Kidney capillary endothelial cell (primary cell): ENCODE results near the gene MAPRE3.

ENCODE experiments used
- DNase-seq: peaks from one replicate; pipeline ENCODE4 v3.0.0-alpha.2; 2018; ENCODE audit warnings: low spot score

Gene MAPRE3

DNA sequence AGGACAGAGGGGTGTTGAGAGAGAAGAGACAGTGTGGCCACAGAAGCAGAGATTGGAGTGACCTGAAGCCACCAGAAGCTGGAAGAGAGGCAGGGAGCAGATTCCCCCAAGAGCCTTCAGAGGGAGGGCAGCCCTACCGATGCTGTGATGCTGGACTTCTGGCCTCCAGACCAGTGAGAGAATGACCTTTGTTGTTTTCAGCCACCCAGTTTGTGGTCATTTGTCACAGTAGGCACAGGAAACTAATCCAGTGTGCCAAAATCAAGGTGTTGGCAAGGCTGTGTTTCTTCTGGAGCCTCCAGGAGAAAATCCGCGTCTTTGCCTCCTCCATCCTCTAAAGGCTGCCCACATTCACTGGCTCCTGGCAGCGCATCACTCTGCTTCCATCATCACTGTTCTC, 15.4 kb downstream of the MAPRE3 start:
- no peak for DNase-seq

DNA sequence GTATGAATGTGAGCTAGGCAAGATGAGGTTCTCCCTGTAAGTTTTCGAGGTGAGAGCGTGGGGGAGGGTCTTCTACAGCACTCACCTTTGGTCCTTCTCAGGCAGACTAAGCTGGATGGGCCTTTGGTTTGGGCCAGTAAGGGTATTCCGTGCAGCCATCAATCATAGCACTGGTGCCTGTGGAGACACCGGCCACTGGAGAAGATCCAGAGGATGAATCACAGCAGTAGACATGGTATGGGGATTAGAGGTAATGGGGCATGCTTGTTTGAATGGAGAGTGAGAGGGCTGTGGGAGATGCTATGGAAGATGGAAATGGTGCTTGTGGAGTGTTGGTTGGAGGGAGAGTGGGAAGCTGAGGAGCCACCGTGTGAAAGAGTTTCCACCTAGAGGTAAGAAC, 16.1 kb downstream of the MAPRE3 start:
- DNase-seq, result no peak

DNA sequence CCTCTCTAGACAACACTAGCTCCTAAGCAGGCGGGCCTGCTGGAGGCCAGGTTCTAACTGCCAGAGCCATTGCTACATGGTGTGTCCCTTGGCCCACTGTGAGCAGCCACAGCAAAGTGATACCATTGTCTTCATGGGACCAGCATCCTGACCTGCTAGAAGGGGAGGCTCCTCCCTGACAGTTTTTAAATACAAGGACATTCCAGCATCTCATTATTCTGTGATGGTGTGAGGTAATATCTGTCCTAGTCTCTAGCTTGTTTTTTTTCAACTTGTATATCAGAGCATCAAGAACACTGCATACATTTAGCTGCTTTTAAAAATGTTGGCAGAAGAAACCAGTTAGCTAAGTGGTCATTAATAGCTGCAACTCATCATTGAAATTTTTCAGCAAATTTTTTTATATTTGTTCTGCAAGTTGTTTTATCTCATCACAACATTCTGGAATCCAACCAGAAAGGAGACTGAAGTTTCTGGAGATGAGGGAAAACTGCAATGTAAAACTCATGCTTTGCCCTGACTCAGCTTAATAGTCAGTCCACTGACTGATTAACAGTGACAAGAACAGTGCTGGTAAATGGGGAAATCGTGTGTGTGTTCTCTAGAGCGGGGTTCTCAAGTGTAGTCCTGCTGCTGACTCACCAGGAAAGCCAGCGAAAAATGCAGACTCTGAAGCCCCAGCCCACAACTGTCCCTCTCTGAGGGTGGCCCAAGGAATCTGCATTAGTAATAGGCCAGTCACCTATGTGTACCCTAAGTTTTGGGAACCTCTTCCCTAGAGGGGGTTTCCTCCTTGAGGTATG, 17.8 kb downstream of the MAPRE3 start:
- no peak for DNase-seq

DNA sequence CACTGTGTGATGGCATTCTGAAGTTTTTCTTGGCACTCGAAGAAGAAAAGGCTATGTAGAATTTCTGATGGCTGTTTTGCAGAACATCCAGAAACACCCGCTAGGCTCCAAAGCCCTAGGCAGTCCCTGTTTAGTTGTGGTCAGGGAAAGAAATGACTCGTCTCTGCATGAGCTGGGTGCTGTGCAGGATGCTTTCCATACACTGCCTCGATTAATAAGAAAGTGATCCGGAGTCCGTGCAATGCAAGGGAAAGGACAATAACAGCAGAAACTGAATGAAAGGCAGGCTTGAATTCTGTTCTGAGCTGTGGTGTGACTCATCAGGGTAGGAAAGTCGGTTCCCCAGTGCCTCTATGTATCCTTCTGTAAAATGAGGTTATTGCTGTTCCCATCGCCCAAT, 18.7 kb downstream of the MAPRE3 start:
- no peak for DNase-seq

DNA sequence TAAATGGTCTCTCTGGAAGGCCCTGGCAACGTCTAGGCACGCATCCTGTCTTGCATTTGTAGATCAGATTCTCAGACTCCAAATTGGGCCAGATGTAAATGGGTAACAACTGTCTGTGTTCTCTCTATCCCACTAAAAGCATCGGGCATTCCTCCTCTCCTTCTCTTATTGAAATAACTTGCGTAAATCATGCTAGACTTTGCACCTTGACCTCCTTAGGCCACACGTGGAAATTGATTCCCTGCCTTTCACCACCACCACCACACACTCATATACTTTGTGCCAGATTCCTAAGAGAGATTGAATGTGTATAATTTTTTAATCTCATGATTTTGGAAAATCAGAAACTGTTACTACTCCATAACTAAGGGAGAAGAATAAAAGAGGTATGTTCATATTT, 21.3 kb downstream of the MAPRE3 start:
- DNase-seq, result no peak

DNA sequence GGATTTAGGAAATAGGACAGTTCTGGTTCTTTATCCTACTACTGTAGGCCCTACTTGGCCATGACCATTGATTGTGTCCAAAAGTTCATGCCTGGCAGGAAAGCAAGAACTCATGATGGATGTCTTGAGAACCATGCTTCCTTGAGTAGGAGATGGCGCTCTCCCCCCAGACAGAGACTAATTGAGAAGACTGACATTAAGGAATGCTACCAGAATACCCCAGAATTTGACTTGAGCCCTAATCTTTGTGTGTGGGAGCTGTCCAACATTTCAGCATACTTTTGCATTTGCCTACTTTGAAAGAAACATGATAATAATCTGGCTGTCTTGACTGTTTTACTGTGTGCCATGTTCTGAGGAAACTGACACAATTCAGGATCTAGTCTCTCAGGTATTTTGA, 23.3 kb downstream of the MAPRE3 start:
- DNase-seq, result no peak

DNA sequence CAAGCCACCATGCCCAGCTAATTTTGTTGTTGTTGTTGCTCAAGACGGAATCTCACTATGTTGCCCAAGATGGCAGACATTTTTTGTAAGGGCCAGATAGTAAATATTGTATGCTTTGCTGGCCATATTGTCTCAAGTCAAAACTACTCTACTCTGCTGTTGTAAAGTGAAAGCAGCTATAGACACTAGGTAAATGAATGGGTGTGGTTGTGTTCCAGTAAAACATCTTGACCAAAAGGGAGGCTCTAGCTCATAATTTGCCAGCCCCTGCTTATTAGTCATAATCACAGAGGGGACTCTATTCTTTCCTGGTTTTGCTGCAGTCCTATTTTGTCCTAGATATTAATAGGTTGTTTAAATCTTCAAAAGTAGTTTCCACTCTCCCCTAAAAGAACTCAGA, 24.5 kb downstream of the MAPRE3 start:
- DNase-seq, result no peak

DNA sequence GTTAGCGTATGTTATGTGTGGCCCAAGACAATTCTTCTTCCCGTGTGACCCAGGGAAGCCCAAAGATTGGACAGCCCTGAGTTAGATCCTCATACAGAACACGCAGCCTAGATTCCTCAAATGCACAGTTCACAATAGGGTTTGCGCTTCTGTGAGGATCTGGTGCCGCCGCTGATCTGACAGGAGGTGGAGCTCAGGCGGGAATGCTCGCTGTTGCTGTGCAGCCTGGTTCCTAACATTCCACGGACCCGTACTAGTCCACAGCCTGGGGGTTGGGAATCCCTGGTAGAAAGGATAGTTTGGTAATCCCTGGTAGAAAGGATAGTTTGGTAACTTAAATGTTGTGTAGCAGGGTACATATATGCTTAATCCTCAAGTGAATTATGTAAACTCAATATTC, 27.0 kb downstream of the MAPRE3 start:
- DNase-seq, result no peak

DNA sequence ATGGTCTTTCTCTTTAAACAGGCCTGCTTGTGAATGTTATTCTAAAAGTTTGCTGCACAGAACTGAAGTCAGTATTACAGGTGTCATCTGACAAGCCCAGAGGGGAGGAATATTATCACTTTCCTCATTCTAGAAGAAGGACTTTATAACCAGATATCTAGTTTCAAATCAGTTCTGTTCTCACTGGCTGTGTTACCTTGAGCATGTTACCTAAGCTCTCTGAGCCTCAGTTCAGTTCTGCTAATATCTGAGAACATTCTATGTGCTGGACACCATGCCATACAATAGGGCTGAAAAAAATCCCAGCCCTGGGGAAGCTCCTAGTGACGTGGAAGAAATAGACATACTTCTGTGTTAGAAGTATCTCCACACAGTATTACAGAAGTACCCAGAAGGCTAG, 27.9 kb downstream of the MAPRE3 start:
- DNase-seq, result no peak

DNA sequence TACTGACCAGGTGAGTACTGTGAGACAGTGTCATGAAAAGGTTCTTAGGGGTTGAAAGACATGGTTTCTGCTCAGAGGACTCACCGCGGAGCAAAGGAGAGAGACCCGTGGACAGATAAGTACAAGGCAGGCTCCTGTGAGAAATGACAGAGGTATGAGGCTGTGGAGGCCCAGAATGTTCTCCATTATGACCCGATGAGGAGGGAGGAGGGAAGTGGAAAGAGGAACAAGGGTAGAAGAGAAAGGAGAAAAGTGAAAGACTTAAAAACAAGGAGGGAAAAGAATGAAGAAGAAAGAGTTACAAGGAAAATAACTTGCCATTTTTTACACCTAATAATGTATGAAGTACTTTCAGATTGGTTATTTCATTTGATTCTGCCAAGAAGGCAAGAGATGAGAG, 29.8 kb downstream of the MAPRE3 start:
- DNase-seq, result no peak

DNA sequence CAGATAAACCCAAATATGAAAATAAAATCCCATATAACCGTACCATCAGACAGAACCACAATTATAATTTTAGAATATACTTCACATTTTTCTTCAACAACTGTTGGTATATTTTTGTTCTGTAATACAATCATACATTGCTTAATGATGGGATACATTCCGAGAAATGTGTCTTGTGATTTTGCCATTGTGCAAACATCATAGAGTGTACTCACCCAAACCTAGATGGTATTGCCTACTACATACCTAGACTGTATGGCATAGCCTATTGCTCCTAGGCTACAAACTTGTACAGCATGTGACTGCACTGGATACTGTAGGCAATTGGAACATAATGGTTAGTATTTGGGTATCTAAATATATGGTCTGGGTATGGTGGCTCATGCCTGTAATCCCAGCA, 30.6 kb downstream of the MAPRE3 start:
- DNase-seq, result no peak

DNA sequence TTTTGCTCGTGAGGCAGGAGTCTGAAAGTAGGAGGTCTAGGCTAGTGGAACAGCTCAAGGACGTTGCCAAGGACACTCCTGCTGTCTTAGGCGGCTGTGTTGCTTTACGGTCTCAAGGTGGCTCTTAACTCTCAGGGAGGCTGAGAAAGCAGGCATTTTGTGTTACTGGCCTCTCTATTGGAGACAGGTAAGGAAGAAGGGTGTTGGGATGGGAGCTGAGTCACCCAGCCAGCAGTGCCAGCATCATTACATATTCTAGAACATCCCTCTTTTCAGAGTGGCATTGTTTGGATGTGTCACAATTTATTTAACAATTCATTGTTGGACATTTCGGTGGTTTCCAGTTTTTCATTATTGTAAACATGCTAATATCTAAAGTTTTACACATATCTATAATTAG, 31.5 kb downstream of the MAPRE3 start:
- DNase-seq, result no peak

DNA sequence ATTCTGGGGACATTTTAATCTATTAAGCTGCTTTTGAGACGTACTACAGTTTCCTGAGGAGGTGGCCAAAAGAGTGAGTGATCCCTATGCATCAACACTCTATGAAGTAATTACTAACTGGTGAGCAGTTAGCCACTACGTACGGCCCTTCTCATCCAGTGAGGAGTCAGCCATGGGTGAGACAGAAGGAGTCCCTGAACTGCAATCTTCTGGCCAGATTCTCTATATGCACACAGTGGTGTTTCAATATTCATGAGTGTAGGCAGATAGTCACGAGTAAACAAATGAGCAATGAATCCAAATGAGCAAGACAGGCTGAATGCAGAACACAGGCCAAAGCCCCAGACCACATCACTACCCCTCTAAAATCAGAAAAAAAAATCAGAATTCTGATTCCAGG, 32.6 kb downstream of the MAPRE3 start:
- no peak for DNase-seq

DNA sequence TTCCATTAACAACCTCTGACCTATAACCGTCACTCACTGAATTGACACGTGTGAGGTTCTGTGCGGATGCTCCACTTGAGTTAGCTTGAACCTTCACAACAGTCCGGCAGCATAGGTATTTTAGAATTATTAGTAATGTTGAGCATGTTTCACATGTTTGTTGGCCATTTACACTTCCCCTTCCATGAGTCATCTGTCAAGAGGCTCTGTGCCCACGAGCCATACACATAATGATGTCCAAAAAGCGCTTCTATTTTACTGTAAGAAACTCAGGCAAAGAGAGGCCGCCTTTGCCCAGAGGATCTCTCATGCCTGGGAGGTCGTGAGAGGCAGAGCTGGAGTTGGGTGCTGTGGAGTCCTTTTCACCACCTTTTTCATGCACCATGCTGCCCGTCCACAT, 33.4 kb downstream of the MAPRE3 start:
- DNase-seq, result peak; percentile 27

DNA sequence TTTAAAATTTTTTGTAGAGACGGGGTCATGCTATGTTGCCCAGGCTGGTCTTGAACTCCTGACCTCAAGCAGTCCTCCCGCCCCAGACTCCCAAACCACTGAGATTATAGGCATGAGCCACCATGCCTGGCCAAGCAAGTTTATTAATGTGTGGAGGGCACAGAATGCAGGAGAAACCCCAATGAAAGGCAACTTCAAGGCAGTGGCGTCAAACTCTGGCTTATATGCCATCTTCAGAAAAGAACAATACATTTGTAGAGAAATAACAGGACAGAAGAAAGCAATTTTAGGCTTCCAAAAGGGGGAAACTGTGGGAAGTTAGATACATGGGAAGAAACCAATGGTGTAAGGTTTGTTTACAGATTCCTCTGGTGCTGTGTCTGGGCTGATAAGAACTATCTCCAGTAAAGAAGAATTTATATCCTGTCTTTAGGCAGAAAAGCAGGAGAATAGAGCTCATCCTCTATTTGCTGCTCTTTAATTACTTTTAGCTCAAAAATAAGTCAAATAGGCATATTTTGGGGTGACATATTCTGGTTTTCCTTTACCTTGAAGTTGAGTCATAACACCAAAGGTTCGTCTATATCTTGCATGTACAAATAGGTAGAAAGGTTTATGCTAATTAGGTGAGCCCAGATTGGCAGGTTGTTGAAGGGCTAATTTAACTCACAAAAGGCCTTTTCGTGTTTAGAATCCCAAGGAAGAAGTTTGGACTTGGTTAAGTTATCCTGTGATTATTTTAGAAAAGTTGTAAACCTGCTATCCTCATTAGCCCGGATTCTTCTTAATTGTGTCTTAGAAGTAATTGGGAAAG, 36.4 kb downstream of the MAPRE3 start:
- DNase-seq, result no peak

DNA sequence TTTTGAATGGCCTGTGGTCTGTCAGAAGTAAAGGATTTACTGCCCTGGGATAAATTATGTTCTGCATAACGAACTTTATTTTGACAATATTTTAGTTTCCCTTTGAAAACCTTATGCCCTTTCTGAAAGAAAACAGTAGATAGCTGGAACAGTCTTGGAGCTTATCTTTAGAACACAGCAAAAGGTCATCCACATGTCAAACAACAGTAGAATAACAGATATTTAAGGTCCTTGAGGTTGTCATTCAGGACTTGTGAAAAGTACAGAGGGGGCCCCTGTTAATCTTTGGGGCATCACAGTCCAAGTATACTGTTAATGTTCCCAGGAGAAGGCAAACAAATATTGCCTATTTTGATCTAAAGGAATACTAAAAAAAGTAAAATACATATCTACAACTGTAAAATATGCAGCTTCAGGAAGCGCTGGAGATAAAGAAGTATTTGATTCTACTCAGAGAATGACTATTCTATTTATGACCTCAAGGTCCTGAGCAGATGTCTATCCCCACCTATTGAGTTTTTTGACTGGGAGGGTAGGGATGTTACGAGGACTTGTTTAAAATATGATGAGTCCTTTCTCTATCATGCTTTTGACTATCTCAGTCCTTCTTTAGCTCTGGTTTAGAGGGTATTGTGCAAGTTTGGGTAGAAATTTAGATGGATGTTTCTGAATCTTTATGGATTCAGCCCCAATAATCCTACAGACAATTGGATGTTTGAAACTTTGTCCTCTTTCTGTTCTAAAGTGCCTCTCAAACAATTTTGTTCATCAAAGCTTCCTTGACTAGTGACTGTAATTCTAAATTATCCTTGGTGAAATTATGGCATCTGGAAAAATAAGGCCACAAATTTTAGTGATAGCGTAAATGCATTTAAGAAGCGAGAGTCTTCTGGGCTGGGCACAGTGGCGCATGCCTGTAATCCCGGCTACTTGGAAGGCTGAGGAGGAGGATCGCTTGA, 37.3 kb downstream of the MAPRE3 start:
- no peak for DNase-seq

DNA sequence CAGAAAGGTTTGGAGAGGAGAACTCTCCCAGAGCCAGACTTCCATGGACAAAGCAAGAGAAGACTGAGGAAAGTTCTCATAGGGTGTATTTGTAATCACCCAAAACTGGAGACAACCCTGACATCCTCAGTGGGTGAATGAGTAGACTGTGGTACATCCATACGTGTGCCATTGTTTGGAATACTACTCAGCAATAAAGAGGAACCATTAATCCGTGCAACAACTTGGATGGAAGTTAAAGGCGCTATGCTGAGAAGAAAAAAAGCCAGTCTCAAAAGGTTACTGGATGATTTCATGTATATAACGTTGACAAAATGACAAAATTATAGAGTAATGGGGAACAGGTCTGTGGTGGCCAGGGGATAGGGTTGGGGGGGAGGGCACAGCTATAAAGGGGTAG, 38.2 kb downstream of the MAPRE3 start:
- DNase-seq, result no peak

DNA sequence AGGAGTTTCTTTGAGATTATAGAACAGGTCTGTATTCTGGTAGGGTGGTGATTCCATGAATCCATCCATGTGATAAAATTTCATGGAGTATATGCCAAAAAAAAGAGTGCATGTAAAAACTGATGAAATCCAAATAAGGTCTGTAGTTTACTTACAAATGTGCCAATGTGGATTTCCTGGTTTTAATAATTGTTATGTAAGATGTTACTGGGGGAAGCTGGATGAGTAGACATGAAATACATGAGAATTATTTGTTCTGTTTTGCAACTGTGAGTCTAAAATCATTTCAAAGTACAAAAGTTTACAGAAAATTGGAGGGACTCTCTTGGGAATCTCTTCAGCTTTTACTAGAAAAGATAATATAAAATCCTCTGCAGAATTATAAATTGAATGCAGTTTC, 38.6 kb downstream of the MAPRE3 start:
- no peak for DNase-seq

DNA sequence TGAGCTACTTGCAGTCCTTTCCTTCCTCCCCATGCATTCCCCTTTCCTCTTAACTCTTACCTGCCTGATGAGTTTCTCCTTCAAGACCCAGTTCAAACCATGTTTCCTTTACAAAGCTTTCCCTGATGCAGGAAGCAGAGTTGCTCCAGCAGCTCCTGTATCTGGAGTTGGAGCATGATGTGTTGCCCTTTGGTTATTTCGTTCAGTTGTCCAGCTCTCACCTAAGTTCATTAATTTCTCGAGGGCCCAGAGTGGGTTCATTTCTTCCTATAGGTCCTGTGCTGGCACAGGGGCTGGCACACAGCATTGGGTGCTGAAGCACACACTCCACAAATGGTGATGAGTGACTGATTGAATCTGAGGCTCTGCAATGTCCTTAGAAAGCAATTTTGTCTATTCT, 39.3 kb downstream of the MAPRE3 start:
- no peak for DNase-seq

DNA sequence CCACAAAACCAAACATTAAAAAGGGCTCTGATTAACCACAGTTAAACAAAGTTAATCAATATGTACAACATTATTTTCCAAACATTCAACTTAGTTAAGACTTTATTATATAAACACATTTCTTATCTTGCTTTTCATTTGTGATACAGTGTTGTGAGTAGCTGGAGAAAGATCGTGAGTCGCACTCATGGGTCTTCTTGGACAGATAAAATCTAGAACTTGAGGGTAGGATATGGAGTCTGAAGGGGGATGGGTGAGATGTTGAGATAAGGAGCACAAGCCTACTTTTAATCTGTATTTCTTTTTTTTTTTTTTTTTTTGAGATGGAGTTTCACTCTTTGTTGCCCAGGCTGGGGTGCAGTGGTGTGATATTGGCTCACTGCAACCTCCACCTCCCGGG, 39.7 kb downstream of the MAPRE3 start:
- DNase-seq, result no peak

DNA sequence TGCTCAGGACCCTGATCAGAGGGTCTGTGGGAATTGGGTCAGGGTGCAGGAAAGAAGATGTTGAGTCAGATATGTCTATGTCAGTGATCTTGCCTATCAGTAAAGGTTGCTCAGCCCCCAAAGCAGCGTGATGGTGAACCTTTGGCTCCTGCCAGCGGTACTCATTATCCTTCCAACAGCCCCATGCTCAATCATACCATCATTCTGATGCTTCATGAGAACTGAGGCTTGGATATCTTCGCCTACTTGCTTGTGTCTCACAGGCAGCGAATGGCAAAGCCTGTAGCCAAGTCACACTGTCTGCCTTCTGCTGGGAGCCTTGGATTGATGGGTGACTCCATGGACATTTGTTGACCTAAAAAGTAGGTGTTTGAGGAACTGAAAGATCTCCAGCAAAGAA, 43.3 kb downstream of the MAPRE3 start:
- DNase-seq, result no peak

DNA sequence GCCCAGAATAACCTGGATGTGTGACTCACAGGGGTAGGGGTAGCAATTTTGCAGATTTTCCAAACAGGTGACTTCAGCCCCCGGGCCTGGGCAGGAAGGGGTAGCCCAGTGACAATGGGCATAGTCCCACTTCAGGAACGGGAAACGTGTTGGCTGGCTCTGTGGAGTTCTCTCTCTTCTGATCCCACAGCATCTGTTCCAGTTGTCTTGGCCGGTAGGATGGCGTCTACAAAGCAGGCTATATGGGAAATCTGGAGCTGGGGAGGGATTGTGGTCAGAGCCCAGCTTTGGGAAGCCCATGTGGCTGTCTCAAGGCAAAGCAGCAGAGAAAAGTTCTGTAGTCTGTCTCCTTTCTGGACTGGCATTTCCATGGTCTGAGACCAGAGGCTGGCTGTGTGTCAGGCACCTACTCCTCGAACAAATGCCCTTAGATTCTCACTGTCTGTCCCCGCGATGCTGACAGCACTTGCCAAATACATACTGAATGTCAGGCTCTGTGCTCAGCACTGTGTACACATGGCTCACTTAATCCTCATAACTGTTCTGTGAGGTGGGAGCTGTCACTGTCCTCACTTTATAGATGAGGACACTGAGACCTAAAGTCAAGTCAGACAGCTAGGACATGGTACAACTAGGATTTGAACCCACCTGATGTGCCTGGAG, 44.5 kb downstream of the MAPRE3 start:
- DNase-seq, result no peak
